G401.6 (cell line): Measurements from ENCODE around the gene IGBP1.
"Not testable (repeated sequence)": the region's sequence is repeated elsewhere in the genome, so short reads cannot be mapped to it uniquely, and the experiment has no call there.

Experiments
- FAIRE-seq: peaks from 2 replicates; lab custom pipeline; 2012; peaks lifted over from hg19 to GRCh38; lab: Jason Lieb, UNC

Gene IGBP1

GRCh38 chrX:70133303-70134115, at the start of gene IGBP1:
Gene IGBP1, plus strand, starts transcription at chrX:70133447. Its CDS starts 501 bp downstream, at chrX:70133948.
- FAIRE-seq = peak; percentile 92

GRCh38 chrX:70084592-70085240, 48.5 kb upstream of the IGBP1 start:
- no peak for FAIRE-seq

GRCh38 chrX:70087857-70088630, 45.2 kb upstream of the IGBP1 start:
- FAIRE-seq = no peak

GRCh38 chrX:70088751-70089150, 44.5 kb upstream of the IGBP1 start:
- no peak for FAIRE-seq

GRCh38 chrX:70089604-70090297, 43.5 kb upstream of the IGBP1 start:
- no peak for FAIRE-seq

- no peak for FAIRE-seq
These were observed 41.0 kb upstream of the IGBP1 start for GRCh38 chrX:70092247-70092646.

GRCh38 chrX:70096052-70096451, 37.2 kb upstream of the IGBP1 start:
- FAIRE-seq = no peak

GRCh38 chrX:70105229-70105628, 28.0 kb upstream of the IGBP1 start:
- FAIRE-seq = no peak

GRCh38 chrX:70111436-70112026, 21.7 kb upstream of the IGBP1 start:
- not testable (repeated sequence) for FAIRE-seq

- no peak for FAIRE-seq
These were observed 15.5 kb upstream of the IGBP1 start for GRCh38 chrX:70117738-70118137.

GRCh38 chrX:70123014-70123413, 10.2 kb upstream of the IGBP1 start:
- FAIRE-seq = not testable (repeated sequence)

GRCh38 chrX:70124678-70125077, 8.6 kb upstream of the IGBP1 start:
- no peak for FAIRE-seq

GRCh38 chrX:70128071-70128470, 5.2 kb upstream of the IGBP1 start:
- no peak for FAIRE-seq

GRCh38 chrX:70129816-70130215, 3.4 kb upstream of the IGBP1 start:
- FAIRE-seq = no peak

GRCh38 chrX:70132224-70132623, 1.0 kb upstream of the IGBP1 start:
- no peak for FAIRE-seq

- FAIRE-seq = no peak
These were observed 357 bp upstream of the IGBP1 start for GRCh38 chrX:70132877-70133302.

GRCh38 chrX:70134116-70134477, 850 bp downstream of the IGBP1 start:
- no peak for FAIRE-seq

GRCh38 chrX:70138622-70139021, 5.4 kb downstream of the IGBP1 start:
- peak; percentile 6 for FAIRE-seq

GRCh38 chrX:70139736-70140135, 6.5 kb downstream of the IGBP1 start:
- FAIRE-seq = no peak

- FAIRE-seq = no peak
These were observed 8.1 kb downstream of the IGBP1 start for GRCh38 chrX:70141373-70141772.

GRCh38 chrX:70166601-70167590, 33.6 kb downstream of the IGBP1 start:
- no peak for FAIRE-seq
